Natural killer cell (primary cell): ENCODE measurements around the gene OR4D5. TPM values are rescaled to one million over a fixed set of nuclear protein-coding genes. Genes with fewer than 3 reads are reported as not detected.

Source experiments
- ATAC-seq, 3 donors: fragments of 150-1000 bp in 2 of 3; fragments of 200-7000 bp in 1 of 3; cut with Tn5 transposase; 1 replicate in 1 of 3; 2 replicates in 2 of 3; pipeline ENCODE4 v1.10.0; 2021; ENCODE audit warnings: mild to moderate bottlenecking in 2 of 3, moderate library complexity in 2 of 3
- DNase-seq, 2 donors: peaks; one replicate each; pipeline versions ENCODE4 v3.0.0 to v3.0.0-alpha.2; 2013 to 2021; ENCODE audit warnings: mixed read lengths in 1 of 2
- H3K27ac ChIP-seq: one replicate; pipeline ENCODE4 v1.5.1; 2013; ENCODE audit warnings: mild to moderate bottlenecking, low read length
- H3K27me3 ChIP-seq: one replicate; pipeline ENCODE4 v1.6.1; 2013; ENCODE audit warnings: low read length; ENCODE audit not compliant: control insufficient read depth, insufficient read depth
- H3K36me3 ChIP-seq: one replicate; pipeline ENCODE4 v1.6.1; 2013; ENCODE audit warnings: low read length; ENCODE audit not compliant: control insufficient read depth, insufficient read depth
- H3K4me1 ChIP-seq: one replicate; pipeline ENCODE4 v1.6.1; 2013; ENCODE audit warnings: low read length; ENCODE audit not compliant: control insufficient read depth, insufficient read depth
- H3K4me3 ChIP-seq: one replicate; pipeline ENCODE4 v1.5.1; 2013; ENCODE audit warnings: low read length
- H3K9me3 ChIP-seq: one replicate; pipeline ENCODE4 v1.6.1; 2013; ENCODE audit warnings: low read length; ENCODE audit not compliant: control insufficient read depth, insufficient read depth
- H3K27ac Mint-ChIP-seq, 2 donors: one replicate each; pipeline ENCODE4 v1.8.0; 2022; ENCODE audit warnings: mild to moderate bottlenecking in 2 of 2, mixed read lengths in 2 of 2, moderate library complexity in 1 of 2
- H3K27me3 Mint-ChIP-seq, 2 donors: one replicate each; pipeline ENCODE4 v1.8.0; 2022; ENCODE audit warnings: low read depth in 2 of 2, mixed read lengths in 2 of 2
- H3K36me3 Mint-ChIP-seq: one replicate; pipeline ENCODE4 v1.8.0; 2022; ENCODE audit warnings: mixed read lengths
- H3K4me1 Mint-ChIP-seq, 2 donors: one replicate each; pipeline ENCODE4 v1.8.0; 2022; ENCODE audit warnings: mixed read lengths in 2 of 2
- H3K4me3 Mint-ChIP-seq: one replicate; pipeline ENCODE4 v1.8.0; 2022; ENCODE audit warnings: mild to moderate bottlenecking, moderate library complexity, mixed read lengths
- H3K9me3 Mint-ChIP-seq, 2 donors: one replicate each; pipeline ENCODE4 v1.8.0; 2022; ENCODE audit warnings: mixed read lengths in 2 of 2
- CTCF ChIP-seq: fragments of 200-600 bp; IDR thresholded peaks from one replicate; pipeline ENCODE4 v1.8.0; 2022; ENCODE audit warnings: antibody characterized with exemption
- WGBS: methylation state at CpG from one replicate; pipeline ENCODE4 v1.1.7; 2013; ENCODE audit warnings: missing lambda C conversion rate; ENCODE audit not compliant: insufficient coverage; 5-methylcytosine and 5-hydroxymethylcytosine counted together
- intact Hi-C: fragments of 100-400 bp; cut with micrococcal nuclease; formaldehyde crosslinking; loops from one replicate; pipeline ENCODE4 v1.14.2; 2022
- total RNA-seq, 4 donors: library from RNA; stranded (reverse); fragments of 120-200 nt in 1 of 4; gene quantifications; one replicate each; pipeline versions ENCODE4 v1.2.3 to v1.2.4, GENCODE V29; 2013 to 2022

OR4D5 gene
- total RNA-seq, 3 donors from 2014 or later (not counting 1 experiment from before 2014, with no cell fraction given): not detected

GRCh38 chr11:123924027-123924426 is 15.4 kb upstream of the OR4D5 start:
- Mint-ChIP-seq H3K9me3 (no peaks in the 10 kb centered on the region), H3K27ac (no peak overlapping the region), H3K4me3 (no peak overlapping the region), H3K4me1 (no peaks in the 10 kb centered on the region), H3K36me3 (no peaks in the 10 kb centered on the region), H3K27me3 (no peaks in the 10 kb centered on the region)
- H3K4me3 ChIP-seq: no peak overlapping the region
- no peak for TF ChIP-seq CTCF
- intact Hi-C loops: no loop called here
- DNase-seq (no peak), ATAC-seq (no peak)
- no peaks in the 10 kb centered on the region for H3K4me1 ChIP-seq
- H3K27ac ChIP-seq: no peak overlapping the region
- H3K27me3 ChIP-seq: no peaks in the 10 kb centered on the region
- H3K36me3 ChIP-seq: no peaks in the 10 kb centered on the region
- WGBS: no CpG with 5 or more reads among the region's 1 CpG
- no peaks in the 10 kb centered on the region for H3K9me3 ChIP-seq

GRCh38 chr11:123942413-123942812 is 3.0 kb downstream of the OR4D5 start:
- intact Hi-C loops: no loop called here
- no peak for ATAC-seq
- Histone ChIP-seq H3K4me3 (no peak overlapping the region), H3K4me1 (no peaks in the 10 kb centered on the region), H3K27me3 (peaks cover 2% of the 10 kb centered on the region), H3K36me3 (no peaks in the 10 kb centered on the region), H3K27ac (no peak overlapping the region), H3K9me3 (no peaks in the 10 kb centered on the region)
- H3K9me3 Mint-ChIP-seq: peaks cover 4 to 7% of the 10 kb centered on the region in 2 donors
- H3K4me3 Mint-ChIP-seq: no peak overlapping the region
- TF ChIP-seq CTCF: no peak
- peaks cover 0 to 3% of the 10 kb centered on the region in 2 donors for H3K27me3 Mint-ChIP-seq
- no peaks in the 10 kb centered on the region for H3K4me1 Mint-ChIP-seq
- H3K27ac Mint-ChIP-seq: no peak overlapping the region
- no peak for DNase-seq
- no peaks in the 10 kb centered on the region for H3K36me3 Mint-ChIP-seq
- WGBS: 97% methylated on average over 3 of the region's 4 CpGs

- H3K27me3 Mint-ChIP-seq: peaks cover 0 to 3% of the 10 kb centered on the region in 2 donors
- WGBS: 88% methylated on average over 2 of the region's 3 CpGs
- H3K9me3 Mint-ChIP-seq: peaks cover 4 to 8% of the 10 kb centered on the region in 2 donors
- H3K9me3 ChIP-seq: no peaks in the 10 kb centered on the region
- no peaks in the 10 kb centered on the region for H3K36me3 ChIP-seq
- H3K27ac ChIP-seq: no peak within 1 kb of the TSS
- H3K36me3 Mint-ChIP-seq: no peaks in the 10 kb centered on the region
- no peak within 1 kb of the TSS for H3K27ac Mint-ChIP-seq
- intact Hi-C loops: no loop called here
- no peak within 1 kb of the TSS for H3K4me3 ChIP-seq
- ATAC-seq (no peak), DNase-seq (no peak)
- H3K4me1 Mint-ChIP-seq: no peaks in the 10 kb centered on the region
- no peaks in the 10 kb centered on the region for H3K4me1 ChIP-seq
- no peak within 1 kb of the TSS for H3K4me3 Mint-ChIP-seq
- H3K27me3 ChIP-seq: peaks cover 2% of the 10 kb centered on the region
- TF ChIP-seq CTCF: no peak
Measured at GRCh38 chr11:123943738-123944137, 4.3 kb downstream of the OR4D5 start, which contains the start of gene OR6T1. Gene OR6T1 (minus strand): TSS chr11:123943838. CDS start chr11:123943838, 0 bp downstream.

- Mint-ChIP-seq H3K4me3 (no peak overlapping the region), H3K36me3 (no peaks in the 10 kb centered on the region), H3K9me3 (peaks cover 0 to 4% of the 10 kb centered on the region in 2 donors), H3K27me3 (no peaks in the 10 kb centered on the region), H3K27ac (no peak overlapping the region), H3K4me1 (no peaks in the 10 kb centered on the region)
- Histone ChIP-seq H3K36me3 (no peaks in the 10 kb centered on the region), H3K27me3 (peaks cover 2% of the 10 kb centered on the region), H3K27ac (no peak overlapping the region), H3K4me3 (no peak overlapping the region), H3K9me3 (no peaks in the 10 kb centered on the region), H3K4me1 (no peaks in the 10 kb centered on the region)
- intact Hi-C loops: no loop called here
- ATAC-seq: no peak
- no peak for DNase-seq
- no peak for TF ChIP-seq CTCF
- 83% methylated on average over 1 of the region's 1 CpG for WGBS
Measured at GRCh38 chr11:123945132-123945531, 5.7 kb downstream of the OR4D5 start.
